Fibroblast of skin of back (primary cell): ENCODE results near the gene POFUT2.

Experiments used
- DNase-seq: peaks from one replicate; pipeline ENCODE4 v3.0.0-alpha.2; 2013

The POFUT2 gene

GRCh38 chr21:45282283-45283034 lies 5.2 kb downstream of the POFUT2 start:
- no peak for DNase-seq

GRCh38 chr21:45281411-45282282 lies 6.0 kb downstream of the POFUT2 start:
- no peak for DNase-seq

GRCh38 chr21:45280969-45281368 lies 6.7 kb downstream of the POFUT2 start:
- no peak for DNase-seq

GRCh38 chr21:45280178-45280821 lies 7.4 kb downstream of the POFUT2 start:
- DNase-seq, result no peak

- DNase-seq, result no peak
Observed at GRCh38 chr21:45279446-45280177, 8.1 kb downstream of the POFUT2 start.

- no peak for DNase-seq
Observed at GRCh38 chr21:45278156-45278911, 9.4 kb downstream of the POFUT2 start.

GRCh38 chr21:45277101-45278045 lies 10.3 kb downstream of the POFUT2 start:
- no peak for DNase-seq

GRCh38 chr21:45276596-45276995 lies 11.1 kb downstream of the POFUT2 start:
- no peak for DNase-seq

GRCh38 chr21:45270306-45270821 lies 17.3 kb downstream of the POFUT2 start:
- DNase-seq, result no peak

- DNase-seq, result no peak
Observed at GRCh38 chr21:45269861-45270260, 17.8 kb downstream of the POFUT2 start.

- DNase-seq, result no peak
Observed at GRCh38 chr21:45267390-45267760, 20.3 kb downstream of the POFUT2 start.

- DNase-seq, result peak; percentile 76
Observed at GRCh38 chr21:45266518-45267389, 20.9 kb downstream of the POFUT2 start.

GRCh38 chr21:45265721-45266517 lies 21.8 kb downstream of the POFUT2 start:
- DNase-seq, result no peak

GRCh38 chr21:45264912-45265515 lies 22.7 kb downstream of the POFUT2 start:
- no peak for DNase-seq

GRCh38 chr21:45264146-45264911 lies 23.4 kb downstream of the POFUT2 start:
- no peak for DNase-seq

- DNase-seq, result no peak
Observed at GRCh38 chr21:45263534-45263933, 24.2 kb downstream of the POFUT2 start.

- DNase-seq, result no peak
Observed at GRCh38 chr21:45262616-45263015, 25.1 kb downstream of the POFUT2 start.
